Measurements from ENCODE around the gene AGPAT4. TPM values are rescaled to one million over a fixed set of nuclear protein-coding genes. Genes with fewer than 3 reads are reported as not detected.

Gene AGPAT4
- total RNA-seq, 1 donor from 2014 or later = 73.2 TPM

- peak; percentile 25 for DNase-seq
Measured at GRCh38 chr6:161254464-161255253, 19.2 kb downstream of the AGPAT4 start.

DNA sequence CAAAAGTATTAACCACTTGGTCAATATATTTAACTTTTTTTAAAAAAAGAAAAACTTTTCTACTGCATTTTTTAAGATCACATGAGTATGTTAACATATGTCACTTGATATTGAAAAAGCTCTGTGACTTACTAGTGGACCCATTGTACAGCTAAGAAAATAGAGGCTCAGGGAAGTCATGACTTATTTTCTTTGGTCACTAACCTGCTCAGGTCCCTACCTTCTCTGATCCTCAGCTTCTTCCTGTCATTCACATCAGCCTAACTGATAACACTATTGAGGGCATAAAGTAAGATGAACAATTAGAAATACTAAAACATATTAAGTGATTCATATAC is 19.8 kb downstream of the AGPAT4 start:
- DNase-seq = no peak

DNA sequence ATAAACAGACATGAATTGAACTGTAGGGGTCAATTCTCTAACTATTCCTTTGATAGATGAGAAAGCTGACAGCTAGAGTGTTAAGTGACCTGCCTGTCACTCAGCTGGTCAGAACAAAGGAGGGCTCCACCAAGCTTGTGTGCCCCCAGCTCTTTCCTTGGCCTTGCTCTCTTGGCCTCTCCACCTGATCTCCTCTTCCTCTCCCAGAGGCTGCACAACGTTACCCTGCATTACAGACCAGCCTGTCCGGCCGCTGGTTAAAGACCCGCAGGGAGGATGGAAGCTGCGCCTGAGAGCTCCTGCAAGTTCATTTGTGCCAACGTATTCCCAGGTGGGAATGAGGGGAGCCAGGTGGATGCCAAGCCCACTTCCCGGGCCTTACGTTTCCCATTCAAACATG is 22.5 kb downstream of the AGPAT4 start:
- no peak for DNase-seq

- no peak for DNase-seq
Measured at GRCh38 chr6:161249327-161249726, 24.5 kb downstream of the AGPAT4 start.

DNA sequence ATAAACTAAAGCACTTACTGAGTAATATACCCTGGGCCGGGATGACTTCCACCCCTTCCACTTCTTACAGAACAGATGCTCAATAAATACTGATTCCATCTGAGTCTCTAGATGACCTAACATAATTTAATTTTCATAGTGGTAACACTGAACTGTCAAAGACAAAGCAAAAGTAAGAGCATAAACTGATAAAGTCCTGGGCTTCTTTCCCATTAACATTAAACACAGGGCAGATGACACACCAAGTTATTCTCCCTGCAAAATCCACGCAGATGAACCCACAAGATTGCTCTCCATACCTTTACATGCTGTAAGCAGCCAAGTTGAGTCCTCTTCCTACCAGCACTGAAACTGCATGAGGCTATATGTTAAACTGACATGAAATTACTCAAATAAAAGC is 27.1 kb downstream of the AGPAT4 start:
- DNase-seq = no peak

DNA sequence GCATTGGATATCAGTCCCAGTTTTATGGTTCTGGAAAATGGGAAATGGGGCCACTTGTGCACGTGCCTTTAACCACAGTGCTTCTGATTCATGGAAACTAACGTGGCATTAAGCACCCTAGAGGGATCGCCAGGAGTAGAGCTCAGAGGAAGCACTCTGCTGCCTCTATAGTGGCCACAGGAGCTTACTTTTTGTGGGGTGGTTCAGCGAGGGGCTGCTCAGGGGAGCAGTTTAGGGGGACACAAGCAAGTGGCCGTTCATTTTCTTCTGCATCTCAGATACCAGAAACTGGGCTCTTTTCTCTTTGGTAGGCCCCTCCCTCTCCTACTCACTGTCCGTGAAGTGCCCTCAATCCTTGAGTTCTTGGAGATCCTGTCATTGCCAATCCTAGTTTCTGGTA is 28.5 kb downstream of the AGPAT4 start:
- DNase-seq = no peak

DNA sequence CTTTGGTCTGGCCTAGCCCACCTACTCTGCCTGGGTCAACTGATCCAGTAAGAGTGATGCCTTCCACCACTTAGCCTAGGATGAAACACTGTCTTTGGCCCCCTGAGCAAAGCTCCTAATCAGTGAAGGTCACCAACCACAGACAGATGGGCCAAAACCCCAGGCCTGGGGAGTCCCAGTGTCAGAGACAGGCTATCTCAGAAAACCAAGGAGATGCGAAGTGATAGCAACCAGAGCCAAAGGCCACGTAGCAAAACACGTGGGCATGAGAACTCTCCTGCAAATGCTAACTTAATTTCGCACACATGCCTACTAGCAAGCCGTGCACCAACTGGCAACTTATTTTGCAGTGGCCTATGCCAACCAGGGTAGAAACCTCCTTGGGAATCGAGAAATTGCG is 29.1 kb downstream of the AGPAT4 start:
- no peak for DNase-seq

GRCh38 chr6:161242779-161243693 is 30.8 kb downstream of the AGPAT4 start:
- peak; percentile 75 for DNase-seq

GRCh38 chr6:161242113-161242512 is 31.7 kb downstream of the AGPAT4 start:
- DNase-seq = no peak

DNA sequence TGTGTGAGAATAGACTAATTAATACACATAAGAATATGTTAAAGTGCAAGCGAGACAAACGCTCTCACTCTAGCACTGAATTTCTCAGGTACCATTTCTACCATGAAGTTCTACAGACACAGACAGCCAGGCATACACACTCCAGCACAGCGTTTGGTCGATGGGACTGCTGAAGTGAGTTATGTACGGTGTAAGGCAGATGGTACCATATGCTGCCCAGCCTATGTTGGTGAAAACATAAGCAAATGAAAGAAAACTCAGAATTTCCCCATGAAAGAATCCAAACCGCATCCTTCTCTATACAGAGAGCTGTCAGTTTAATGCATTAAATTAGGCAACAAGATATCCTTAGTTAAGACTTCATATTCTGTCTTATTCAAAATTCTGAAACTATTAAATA is 34.9 kb downstream of the AGPAT4 start:
- no peak for DNase-seq

DNA sequence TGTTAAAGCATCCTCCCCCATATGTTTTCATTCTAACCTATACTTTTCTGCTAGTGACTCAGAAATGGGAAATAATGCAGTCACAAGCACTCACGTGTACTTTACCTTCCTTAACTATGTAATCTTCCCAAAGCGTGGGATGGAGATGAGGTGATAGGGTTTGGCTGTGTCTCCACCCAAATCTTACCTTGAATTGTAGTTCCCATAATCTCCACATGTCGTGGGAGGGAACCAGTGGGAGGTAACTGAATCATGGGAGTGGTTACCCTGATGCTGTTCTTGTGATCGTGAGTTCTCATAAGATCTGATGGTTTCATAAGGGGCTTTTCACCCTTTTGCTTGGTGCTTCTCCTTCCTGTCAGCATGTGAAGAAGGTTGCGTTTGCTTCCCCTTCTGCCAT is 35.4 kb downstream of the AGPAT4 start:
- no peak for DNase-seq

DNA sequence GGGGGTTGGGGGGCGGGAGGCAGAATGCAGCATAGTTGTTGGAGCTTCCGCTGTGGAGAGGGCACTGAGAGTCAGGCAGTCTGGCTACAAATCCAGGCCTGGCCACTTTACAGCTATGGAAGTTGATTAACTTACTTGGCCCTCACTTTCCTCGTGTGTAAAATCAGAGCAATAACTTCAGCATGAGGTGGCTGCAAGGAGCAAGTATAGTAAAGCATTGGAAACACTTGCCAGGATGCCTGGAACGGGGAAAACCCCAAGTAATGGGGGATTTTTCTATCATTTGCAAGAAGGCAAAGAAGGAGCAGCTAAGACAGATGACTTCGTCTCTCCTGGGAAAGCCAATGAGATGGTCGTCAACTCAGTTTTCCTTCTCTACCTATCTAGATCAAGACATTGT is 35.8 kb downstream of the AGPAT4 start:
- no peak for DNase-seq

DNA sequence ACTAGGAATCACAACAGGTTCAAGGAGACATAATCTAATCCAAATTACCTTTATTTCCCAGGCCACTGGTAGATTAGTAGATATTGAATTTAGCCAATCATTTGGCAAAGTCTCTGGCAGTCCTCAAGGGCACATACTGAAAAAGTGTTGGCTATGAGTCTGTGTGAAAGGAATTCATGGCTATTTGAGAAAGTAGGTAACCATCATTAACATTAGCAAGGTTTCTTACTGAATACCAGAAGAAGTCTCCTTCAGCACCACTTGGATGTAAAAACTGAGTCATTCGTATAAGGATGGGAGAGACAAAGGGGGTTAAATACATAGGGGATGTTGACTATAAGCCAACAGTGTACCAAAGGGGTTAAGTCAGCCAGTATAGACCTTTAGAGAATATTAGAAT is 36.7 kb downstream of the AGPAT4 start:
- no peak for DNase-seq

- DNase-seq = no peak
Measured at GRCh38 chr6:161235776-161236633, 37.9 kb downstream of the AGPAT4 start.

- peak; percentile 61 for DNase-seq
Measured at GRCh38 chr6:161233986-161234661, 39.7 kb downstream of the AGPAT4 start.

DNA sequence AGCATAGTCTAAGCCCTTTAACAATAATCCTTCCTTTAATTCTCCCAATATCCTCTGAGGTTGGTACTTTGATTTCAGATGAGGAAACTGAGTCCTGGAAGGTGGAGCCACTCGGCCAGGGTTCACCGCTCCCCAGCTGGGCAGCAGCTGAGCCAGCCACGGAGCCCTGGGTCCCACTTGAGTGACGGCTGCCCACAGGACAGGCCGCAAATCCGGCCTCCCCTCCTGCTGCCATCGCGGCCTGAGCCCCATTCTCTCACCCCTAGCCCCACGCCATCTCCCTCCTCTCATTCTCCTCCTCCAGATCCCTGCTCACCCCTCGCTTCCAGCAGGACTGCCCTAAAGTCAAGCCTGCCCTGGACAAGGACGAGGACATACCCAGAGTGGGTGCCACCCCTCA is 41.4 kb downstream of the AGPAT4 start:
- DNase-seq = no peak

DNA sequence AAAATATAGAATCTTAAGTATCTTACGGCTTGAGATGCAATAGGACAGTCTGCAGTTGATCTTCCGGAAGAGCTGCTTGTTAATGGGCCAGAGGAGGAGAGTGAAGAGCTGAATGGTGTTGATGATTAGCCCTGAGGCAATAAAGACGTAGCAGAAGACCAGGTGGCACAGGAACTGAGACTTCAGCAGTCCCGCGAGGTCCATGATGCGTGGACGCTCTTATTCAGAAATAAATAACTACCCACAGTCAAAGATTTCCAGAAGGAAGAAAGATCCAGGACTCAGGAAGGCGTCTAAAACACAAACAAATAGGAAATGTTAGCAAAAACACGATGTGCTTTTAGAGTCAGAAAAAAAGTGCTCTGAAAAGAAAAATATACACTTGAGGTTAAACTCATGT is 41.9 kb downstream of the AGPAT4 start:
- no peak for DNase-seq

GRCh38 chr6:161230339-161230738 is 43.5 kb downstream of the AGPAT4 start:
- DNase-seq = no peak

- no peak for DNase-seq
Measured at GRCh38 chr6:161228921-161229591, 44.8 kb downstream of the AGPAT4 start.

GRCh38 chr6:161228096-161228495 is 45.8 kb downstream of the AGPAT4 start:
- DNase-seq = no peak

Data from occipital lobe (tissue), 2 donors.